Body of pancreas (tissue), 4 donors: ENCODE measurements around the gene RRAGD. TPM values are rescaled to one million over a fixed set of nuclear protein-coding genes. Genes with fewer than 3 reads are reported as not detected.

Source experiments
- ATAC-seq: fragments of 150-250 bp; one replicate; pipeline ENCODE4 v1.9.1; 2016
- DNase-seq, 4 donors: peaks; one replicate each; pipeline ENCODE4 v3.0.0-alpha.2; 2019
- H3K27ac ChIP-seq, 4 donors: fragments of 200-600 bp; sonication (generic); 1 replicate in 3 of 4; 2 replicates in 1 of 4; pipeline versions ENCODE4 v1.5.1 to v1.6.1; 2016 to 2019; ENCODE audit warnings: mild to moderate bottlenecking in 1 of 4, mixed read lengths in 1 of 4, moderate library complexity in 1 of 4
- H3K27me3 ChIP-seq, 2 donors: fragments of 200-600 bp; sonication (generic); one replicate each; pipeline ENCODE4 v1.6.0; 2016; ENCODE audit warnings: mild to moderate bottlenecking in 1 of 2
- H3K36me3 ChIP-seq, 2 donors: fragments of 200-600 bp; sonication (generic); replicated peaks in 1 of 2; 2 replicates each; pipeline ENCODE4 v1.5.1; 2016; ENCODE audit warnings: low read depth in 2 of 2; ENCODE audit not compliant: insufficient read depth in 1 of 2
- H3K4me1 ChIP-seq: fragments of 200-600 bp; sonication (generic); one replicate; pipeline ENCODE4 v1.6.0; 2016
- H3K4me3 ChIP-seq, 2 donors: fragments of 200-600 bp; sonication (generic); 1 replicate in 1 of 2; 2 replicates in 1 of 2; pipeline ENCODE4 v1.5.1; 2016 to 2019
- H3K9me3 ChIP-seq, 3 donors: fragments of 200-600 bp; sonication (generic); 1 replicate in 2 of 3; 2 replicates in 1 of 3; pipeline ENCODE4 v1.5.1; 2016
- CTCF ChIP-seq, 7 experiments: fragments of 450-650 bp in 4 of 7; fragments of 200-600 bp in 3 of 7; sonication (generic) in 3 of 7; IDR thresholded peaks; one replicate each; pipeline ENCODE4 v1.5.1; 2016 to 2019; ENCODE audit warnings: antibody characterized with exemption in 7 of 7
- POLR2A ChIP-seq, 3 donors: fragments of 450-650 bp; IDR thresholded peaks; one replicate each; pipeline ENCODE4 v1.6.1; 2016; ENCODE audit warnings: antibody characterized with exemption in 3 of 3, mild to moderate bottlenecking in 2 of 3
- WGBS, 2 donors: methylation state at CpG; one replicate each; pipeline ENCODE4 v1.1.5; 2017; 5-methylcytosine and 5-hydroxymethylcytosine counted together
- intact Hi-C: fragments of 100-400 bp; cut with DNase I; formaldehyde crosslinking; loops from one replicate; pipeline ENCODE4 v1.15.1; 2023
- total RNA-seq, 2 donors: library from RNA; depleted of rRNA; stranded (reverse); fragments of >200 nt; gene quantifications; one replicate each; pipeline ENCODE4 v1.1.0, GENCODE V29; 2016

Gene RRAGD
- total RNA-seq, 2 donors from 2014 or later: 9.2 to 9.3 TPM

GRCh38 chr6:89347825-89348224, 64.2 kb downstream of the RRAGD start:
- DNase-seq: peak in 3 of 4 donors; percentile 16 to 50 (median 42)
- intact Hi-C loops: no loop called here
- no peak for TF ChIP-seq CTCF (IDR thresholded peaks at IDR 0.05)
- no peak for TF ChIP-seq POLR2A (IDR thresholded peaks at IDR 0.05)
- WGBS, 2 donors: 36 to 50% methylated on average over 2 of the region's 2 CpGs
- Histone ChIP-seq H3K4me1 (peaks cover 54% of the 10 kb centered on the region), H3K27ac (peak overlapping the region in 2 of 4 donors; percentile 16 to 54), H3K27me3 (no peaks in the 10 kb centered on the region), H3K4me3 (no peak overlapping the region), H3K9me3 (no peaks in the 10 kb centered on the region), H3K36me3 (no peaks in the 10 kb centered on the region)
- no peak for ATAC-seq

- H3K27me3 ChIP-seq: no peaks in the 10 kb centered on the region
- no peaks in the 10 kb centered on the region for H3K9me3 ChIP-seq
- intact Hi-C loops: no loop called here
- peaks cover 4 to 5% of the 10 kb centered on the region in 2 donors for H3K36me3 ChIP-seq
- ATAC-seq: no peak
- DNase-seq: no peak
- H3K27ac ChIP-seq: no peak overlapping the region
- WGBS, 2 donors: 82 to 88% methylated on average over 4 of the region's 4 CpGs
- H3K4me3 ChIP-seq: no peak overlapping the region
- H3K4me1 ChIP-seq: peaks cover 52% of the 10 kb centered on the region
- TF ChIP-seq POLR2A (IDR thresholded peaks at IDR 0.05): no peak
- TF ChIP-seq CTCF (IDR thresholded peaks at IDR 0.05): no peak
Measured at GRCh38 chr6:89346433-89346832, 65.6 kb downstream of the RRAGD start.

- WGBS, 2 donors: 84 to 97% methylated on average over 2 of the region's 2 CpGs
- no peak for DNase-seq
- Histone ChIP-seq H3K27ac (no peak overlapping the region), H3K4me1 (peaks cover 3% of the 10 kb centered on the region), H3K36me3 (peaks cover 5 to 19% of the 10 kb centered on the region in 2 donors), H3K9me3 (no peaks in the 10 kb centered on the region), H3K4me3 (no peak overlapping the region), H3K27me3 (no peaks in the 10 kb centered on the region)
- no peak for TF ChIP-seq POLR2A (IDR thresholded peaks at IDR 0.05)
- no peak for TF ChIP-seq CTCF (IDR thresholded peaks at IDR 0.05)
- intact Hi-C loops: no loop called here
- no peak for ATAC-seq
Measured at GRCh38 chr6:89339565-89339964, 72.5 kb downstream of the RRAGD start.

GRCh38 chr6:89335164-89335563, 76.9 kb downstream of the RRAGD start:
- DNase-seq (no peak), ATAC-seq (no peak)
- peaks cover 0 to 19% of the 10 kb centered on the region in 2 donors for H3K36me3 ChIP-seq
- no peaks in the 10 kb centered on the region for H3K9me3 ChIP-seq
- no peak overlapping the region for H3K4me3 ChIP-seq
- no peaks in the 10 kb centered on the region for H3K4me1 ChIP-seq
- TF ChIP-seq POLR2A (IDR thresholded peaks at IDR 0.05): no peak
- no peak for TF ChIP-seq CTCF (IDR thresholded peaks at IDR 0.05)
- no peak overlapping the region for H3K27ac ChIP-seq
- no peaks in the 10 kb centered on the region for H3K27me3 ChIP-seq
- WGBS, 2 donors: 86 to 88% methylated on average over 3 of the region's 3 CpGs
- intact Hi-C loops: no loop called here

GRCh38 chr6:89330910-89331309, 81.2 kb downstream of the RRAGD start:
- intact Hi-C loops: no loop called here
- Histone ChIP-seq H3K4me3 (no peak overlapping the region), H3K4me1 (peaks cover 8% of the 10 kb centered on the region), H3K9me3 (no peaks in the 10 kb centered on the region), H3K27ac (no peak overlapping the region), H3K27me3 (no peaks in the 10 kb centered on the region), H3K36me3 (peaks cover 0 to 21% of the 10 kb centered on the region in 2 donors)
- WGBS, 2 donors: 96 to 100% methylated on average over 1 of the region's 1 CpG
- DNase-seq: no peak
- ATAC-seq: no peak
- no peak for TF ChIP-seq CTCF (IDR thresholded peaks at IDR 0.05)
- TF ChIP-seq POLR2A (IDR thresholded peaks at IDR 0.05): no peak
